Activated CD4-positive, alpha-beta T cell treated with anti-CD3 and anti-CD28 coated beads, Interleukin-2, Interleukin-6, amounts not matched to agents 100 ng/mL and 50 ng/mL, durations not matched to agents 16 hours and 8 hours (primary cell): Measurements from ENCODE around the gene SPINDOC.
A peak's percentile ranks its signal among the peaks of the same experiment; 100 is the strongest.
"Not testable (repeated sequence)": the region's sequence is repeated elsewhere in the genome, so short reads cannot be mapped to it uniquely, and the experiment has no call there.

Source experiments
- DNase-seq: peaks from one replicate; pipeline ENCODE4 v3.0.0-alpha.2; 2020

SPINDOC gene, protein sequence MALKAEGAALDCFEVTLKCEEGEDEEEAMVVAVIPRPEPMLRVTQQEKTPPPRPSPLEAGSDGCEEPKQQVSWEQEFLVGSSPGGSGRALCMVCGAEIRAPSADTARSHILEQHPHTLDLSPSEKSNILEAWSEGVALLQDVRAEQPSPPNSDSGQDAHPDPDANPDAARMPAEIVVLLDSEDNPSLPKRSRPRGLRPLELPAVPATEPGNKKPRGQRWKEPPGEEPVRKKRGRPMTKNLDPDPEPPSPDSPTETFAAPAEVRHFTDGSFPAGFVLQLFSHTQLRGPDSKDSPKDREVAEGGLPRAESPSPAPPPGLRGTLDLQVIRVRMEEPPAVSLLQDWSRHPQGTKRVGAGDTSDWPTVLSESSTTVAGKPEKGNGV

DNA sequence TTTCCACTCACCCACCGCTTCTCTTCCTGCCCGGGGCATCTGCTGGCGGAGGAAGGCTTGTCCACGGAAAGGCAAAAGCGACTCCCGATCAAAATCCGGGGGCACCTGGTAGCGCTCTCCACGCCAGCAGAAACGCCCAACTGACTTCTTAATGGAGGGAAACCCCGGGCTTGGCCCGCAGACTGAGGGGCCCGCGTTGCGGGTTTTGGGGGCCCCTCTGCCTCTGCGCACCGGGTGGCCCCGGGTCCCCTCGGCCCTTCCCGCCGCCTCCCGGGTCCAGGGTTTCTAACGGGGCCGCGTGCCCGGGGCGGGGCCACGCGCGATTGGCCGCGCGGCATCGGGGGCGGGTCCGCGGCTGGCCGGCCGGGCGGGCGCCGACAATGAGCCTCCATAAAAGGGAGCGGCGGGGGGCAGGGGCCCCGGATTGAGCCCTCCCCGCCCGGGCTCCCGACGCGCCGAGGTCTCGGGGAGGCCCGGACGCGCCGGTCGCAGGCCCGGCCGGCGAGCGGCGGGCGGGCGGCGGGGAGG, at the start of gene SPINDOC:
Gene SPINDOC (plus strand): TSS at position 422 of the 528 bp plus-strand sequence. CDS start 231 bp downstream, outside the sequence.
- peak; percentile 88 for DNase-seq

DNA sequence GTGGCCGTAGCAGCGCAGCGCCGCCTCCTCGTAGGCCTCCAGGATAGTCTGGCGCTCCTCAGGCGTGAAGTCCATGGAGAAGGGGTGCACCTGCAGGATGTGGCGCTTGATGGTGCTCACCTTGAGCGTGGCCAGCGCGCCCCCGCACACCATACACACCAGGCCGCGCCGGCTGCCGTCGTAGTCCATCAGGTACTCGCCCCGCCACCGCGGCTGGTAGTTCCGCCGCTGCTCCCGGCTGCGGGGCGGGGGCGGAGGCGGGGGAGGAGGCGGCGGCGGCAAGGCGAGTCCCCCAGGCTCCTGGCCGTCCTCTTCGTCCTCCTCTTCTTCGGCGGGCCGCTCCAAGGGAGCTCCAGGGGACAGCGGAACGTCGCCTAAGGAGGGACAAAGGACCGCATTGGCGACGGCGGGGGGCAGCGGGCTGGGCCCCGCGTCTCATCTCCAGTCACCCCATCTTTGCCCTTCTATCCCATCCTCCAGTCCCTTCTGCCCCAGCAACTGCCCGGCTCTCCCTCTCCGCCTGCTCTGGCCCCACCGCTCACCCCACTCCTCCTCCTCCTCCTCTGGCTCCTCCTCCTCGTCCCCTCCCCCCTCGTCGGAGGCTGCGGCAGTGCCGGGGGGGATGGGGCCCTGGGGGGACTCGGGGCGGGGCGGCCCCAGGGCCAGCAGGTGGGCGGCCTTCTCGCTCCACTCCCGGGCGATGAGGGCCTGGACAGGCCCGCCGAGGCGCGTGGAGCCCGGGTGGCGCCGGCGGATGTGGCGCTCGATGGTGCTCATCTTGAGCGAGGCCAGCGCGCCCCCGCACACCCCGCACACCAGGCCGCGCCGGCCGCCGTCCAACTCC, 49.5 kb upstream of the SPINDOC start:
- no peak for DNase-seq

DNA sequence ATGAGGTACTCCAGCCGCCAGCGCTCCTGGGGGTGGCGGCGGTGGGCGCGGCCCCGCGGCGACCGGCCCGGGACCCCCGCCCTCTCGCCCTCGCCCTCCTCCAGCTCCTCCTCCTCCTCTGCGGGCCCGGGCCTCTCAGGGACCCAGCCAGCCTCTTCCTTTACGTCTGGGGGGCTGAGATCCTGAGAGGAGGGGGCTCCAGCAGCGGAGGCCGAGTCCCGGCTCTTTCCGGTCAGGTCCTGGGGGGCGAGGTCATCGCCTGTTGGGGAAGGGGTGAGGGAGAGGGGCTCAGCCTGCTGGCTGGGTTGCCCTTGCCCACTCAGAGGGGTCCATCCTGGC, 48.9 kb upstream of the SPINDOC start:
- DNase-seq, result no peak

DNA sequence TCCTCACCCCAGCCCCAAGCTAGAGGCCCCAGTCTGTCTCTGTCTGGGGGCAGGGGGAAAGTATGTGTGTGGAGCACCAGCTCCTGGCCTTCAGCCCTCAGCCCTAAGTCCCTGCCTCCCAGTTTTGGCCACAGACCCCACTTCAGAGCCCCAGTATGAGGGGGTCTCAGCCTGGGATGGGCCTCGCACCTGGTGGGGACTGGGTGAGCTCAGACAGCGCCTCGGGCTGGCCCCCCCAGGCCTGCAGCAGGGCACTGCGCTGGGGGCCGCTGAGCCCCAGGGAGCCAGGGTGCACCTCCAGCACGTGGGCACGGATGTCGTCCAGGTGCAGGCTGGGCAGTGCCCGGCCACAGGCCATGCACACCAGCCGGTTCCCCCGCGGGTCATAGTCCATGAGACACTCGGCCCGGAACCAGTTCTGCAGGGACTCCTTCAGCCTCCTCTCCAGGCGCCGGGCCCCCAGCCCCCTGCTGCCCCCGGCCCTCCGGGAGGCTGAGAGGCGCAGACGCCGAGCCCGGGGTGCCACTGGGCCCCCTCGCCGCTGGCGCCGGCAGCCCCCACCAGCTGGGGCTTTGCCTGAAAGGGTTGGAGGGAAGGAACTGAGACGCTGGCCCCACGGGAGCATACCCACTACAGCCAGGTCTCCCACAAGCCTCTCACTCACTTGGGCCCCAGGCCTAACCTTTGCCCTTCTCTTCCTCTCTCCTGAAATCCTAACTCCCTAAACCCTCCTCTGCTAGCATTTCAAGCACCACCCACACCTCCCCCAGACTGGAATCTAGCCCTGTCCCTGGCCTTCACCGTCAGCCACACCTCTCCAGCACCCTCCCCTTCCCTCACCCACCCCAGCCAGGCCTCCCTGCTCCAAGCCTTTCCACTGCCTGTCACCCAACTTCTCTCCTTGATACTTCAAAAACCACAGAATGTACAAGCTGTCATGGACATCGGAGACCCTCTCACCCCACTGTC, 48.3 kb upstream of the SPINDOC start:
- DNase-seq, result no peak

GRCh38 chr11:63765688-63766241, 47.5 kb upstream of the SPINDOC start:
- DNase-seq, result no peak

DNA sequence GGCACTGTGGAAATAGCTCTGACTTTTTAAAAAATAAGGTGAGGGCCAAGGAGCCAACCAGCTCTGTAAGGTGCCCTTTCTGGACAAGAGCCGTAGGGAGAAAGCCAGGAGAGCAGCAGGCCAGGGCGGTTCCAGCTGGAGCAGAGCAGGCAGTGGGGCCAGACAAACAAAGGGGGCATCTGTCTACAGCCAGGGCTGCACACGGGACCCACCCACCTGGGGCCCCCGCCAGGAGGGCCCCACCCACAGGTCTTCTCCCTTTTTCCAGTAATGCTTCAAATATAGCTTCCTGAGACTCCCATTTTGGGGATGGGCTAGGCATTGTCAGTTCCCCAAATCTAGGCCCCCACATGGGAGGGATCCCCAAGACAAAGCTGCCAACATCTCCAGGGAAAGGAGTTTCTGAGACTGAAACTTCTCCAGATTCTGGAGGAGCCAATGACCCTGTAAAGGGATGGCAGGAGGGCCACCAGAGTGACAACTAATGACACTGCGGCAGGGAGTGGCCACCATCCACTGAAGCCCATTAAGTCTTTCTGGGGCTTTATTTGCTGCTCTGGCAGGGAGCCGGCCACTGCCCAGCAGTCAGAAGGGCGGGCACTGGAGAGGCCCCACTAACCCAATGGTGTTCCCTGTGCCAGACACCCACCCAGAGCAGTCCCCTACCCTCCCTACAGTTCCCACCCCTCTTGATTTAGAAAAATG, 46.6 kb upstream of the SPINDOC start:
- no peak for DNase-seq

- no peak for DNase-seq
These were observed 46.0 kb upstream of the SPINDOC start for GRCh38 chr11:63767267-63767564.

- peak; percentile 60 for DNase-seq
These were observed 45.6 kb upstream of the SPINDOC start for GRCh38 chr11:63767565-63768236.

- peak; percentile 58 for DNase-seq
These were observed 44.8 kb upstream of the SPINDOC start, which contains the start of gene ZFTA for GRCh38 chr11:63768237-63769041. ZFTA (minus strand) TSS chr11:63768775; CDS start chr11:63768622, 153 bp downstream.

GRCh38 chr11:63769042-63769713, 44.1 kb upstream of the SPINDOC start:
- DNase-seq, result peak; percentile 21

DNA sequence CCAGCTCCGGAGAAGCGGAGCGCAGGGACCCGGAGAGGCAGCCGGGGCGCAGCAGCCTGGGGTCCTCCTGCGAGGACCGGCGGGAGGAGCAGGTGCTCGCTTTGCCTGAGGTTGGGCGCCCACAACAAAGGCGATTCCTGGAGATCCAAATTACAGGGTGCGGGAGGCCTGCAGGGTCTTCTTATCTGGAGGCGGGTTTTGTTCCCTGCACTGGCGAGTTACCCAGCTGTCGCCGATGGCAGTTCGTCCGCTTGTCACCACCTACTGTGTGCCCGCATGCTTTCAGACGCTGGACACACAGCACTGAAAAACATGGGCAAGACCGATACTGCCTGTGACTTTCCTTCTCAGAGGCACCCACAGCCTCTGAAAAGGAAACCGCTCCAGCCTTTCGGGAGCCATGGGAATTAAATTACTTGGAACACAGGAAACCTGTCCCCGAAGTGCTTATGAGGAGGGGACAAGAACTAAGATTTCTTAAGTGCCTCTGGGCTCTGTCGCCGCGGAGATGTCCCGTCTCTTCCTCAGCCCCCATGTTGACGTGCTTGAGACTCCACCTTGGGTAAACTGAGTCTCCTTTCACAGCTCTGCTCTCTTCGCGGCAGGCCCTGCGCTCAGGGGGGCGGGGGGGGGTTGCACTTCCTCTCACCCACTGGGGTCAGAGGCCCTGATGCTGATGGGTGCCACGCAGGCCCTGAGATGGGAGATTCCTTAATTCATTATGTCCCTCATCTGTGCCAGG, 43.4 kb upstream of the SPINDOC start:
- DNase-seq, result no peak

GRCh38 chr11:63770763-63771162, 42.5 kb upstream of the SPINDOC start:
- no peak for DNase-seq

- DNase-seq, result not testable (repeated sequence)
These were observed 41.4 kb upstream of the SPINDOC start for GRCh38 chr11:63771741-63772318.

DNA sequence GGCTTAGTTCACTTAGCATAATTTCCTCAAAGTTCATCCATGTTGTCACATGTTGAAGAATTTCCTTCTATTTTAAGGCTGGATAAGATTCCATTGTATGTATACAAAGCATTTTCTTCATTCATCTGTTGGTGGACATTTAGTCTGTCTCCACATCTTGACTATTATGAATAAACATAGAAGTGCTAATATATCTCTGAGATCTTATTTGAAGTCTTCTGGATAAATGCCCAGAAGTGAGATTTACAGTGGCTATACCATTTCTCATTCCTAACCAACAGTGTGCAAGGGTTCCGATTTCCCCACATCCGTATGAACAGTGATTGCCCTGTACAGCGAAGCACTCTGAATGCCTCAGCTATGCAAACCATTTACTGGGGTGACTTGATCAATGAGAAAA, 38.1 kb upstream of the SPINDOC start:
- DNase-seq, result no peak

DNA sequence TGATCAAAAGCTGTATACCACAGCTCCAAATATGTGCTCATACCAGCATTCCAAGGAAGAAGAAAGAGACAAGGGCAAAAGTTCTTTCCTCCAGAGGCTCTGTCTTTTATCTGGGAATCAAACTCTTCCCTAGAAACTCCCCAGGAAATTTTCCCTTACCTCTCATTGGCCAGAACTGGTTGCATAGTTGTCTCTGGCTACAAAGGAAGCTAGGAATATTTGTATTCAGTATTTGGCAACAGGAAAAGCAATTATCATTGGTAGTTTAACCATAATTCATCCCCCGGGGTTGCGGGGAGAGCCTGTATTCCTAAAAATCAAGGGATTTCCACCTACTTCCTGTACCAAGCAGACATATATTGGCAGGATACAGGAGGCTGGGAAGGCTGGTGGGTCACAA, 34.2 kb upstream of the SPINDOC start:
- DNase-seq, result no peak

DNA sequence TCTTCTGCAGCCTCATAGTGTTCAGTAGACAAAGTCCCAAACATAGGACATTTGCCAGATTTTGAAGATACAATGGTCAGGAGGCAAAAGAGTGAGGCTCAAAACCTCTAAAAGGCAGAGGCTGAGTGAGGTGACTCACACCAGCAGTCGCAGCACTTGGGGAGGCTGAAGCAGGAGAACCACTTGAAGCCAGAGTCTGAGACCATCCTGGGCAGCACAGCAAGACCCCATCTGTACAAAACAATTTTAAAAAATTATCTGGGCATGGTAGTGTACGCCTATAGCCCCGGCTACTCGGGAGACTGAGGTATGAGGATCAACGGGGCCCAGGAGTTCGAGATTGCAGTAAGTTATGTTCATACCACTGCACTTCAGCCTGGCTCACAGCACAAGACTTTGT, 30.5 kb upstream of the SPINDOC start:
- no peak for DNase-seq

DNA sequence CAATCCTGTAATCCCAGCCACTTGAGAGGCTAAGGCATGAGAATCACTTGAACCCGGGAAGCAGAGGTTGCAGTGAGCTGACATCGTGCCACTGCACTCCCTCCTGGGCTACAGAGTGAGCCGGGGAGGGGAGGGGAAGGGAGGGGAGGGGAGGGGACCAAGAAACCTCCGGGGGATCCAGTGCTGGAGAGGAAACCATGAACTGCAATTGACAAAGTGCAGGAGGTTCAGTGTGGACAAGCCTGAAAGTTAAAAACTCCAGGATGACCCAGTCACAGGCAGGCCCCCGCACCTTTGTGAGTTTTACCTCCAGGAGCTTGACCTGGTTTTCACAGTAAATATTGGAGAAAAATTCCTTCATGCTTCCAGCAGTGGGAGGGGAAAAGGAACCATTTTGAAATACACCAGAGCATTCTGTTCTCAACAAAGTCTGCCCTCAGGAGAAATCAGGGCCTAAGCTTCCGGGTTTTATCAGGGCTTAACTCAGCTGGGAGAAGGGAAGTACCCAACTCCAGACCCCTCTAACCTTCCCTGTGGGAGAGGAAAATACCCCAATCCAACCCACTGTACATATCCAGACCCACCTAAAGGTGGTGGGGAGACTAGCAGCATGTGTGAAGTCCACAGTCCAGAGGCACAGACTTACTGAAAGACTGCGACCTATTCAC, 29.2 kb upstream of the SPINDOC start:
- no peak for DNase-seq

DNA sequence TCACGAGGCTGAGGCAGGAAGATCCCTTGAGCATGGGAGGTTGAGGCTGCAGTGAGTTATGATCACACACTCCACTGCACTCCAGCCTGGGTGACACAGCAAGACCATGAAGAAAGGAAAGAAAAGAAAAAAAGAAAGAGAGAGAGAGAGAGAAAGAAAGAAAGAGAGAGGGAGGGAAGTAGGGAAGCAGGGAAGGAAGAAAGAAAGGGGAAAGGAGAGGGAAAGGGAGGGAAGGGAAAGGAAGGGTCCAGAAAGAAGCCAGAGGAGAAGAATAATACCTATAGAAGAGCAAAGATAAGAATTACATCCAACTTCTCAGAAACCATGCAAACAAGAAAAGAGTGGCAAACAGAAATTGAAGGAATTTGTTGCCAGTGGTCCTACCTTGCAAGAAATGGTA, 27.4 kb upstream of the SPINDOC start:
- no peak for DNase-seq
